DMS153 treated with DMSO at 0.1 percent for 48 hours (cell line): ENCODE data around the gene ITGB1BP1.

ENCODE experiments used
- DNase-seq: peaks from one replicate; lab custom pipeline; 2025; ENCODE audit not compliant: unreplicated experiment; lab: John Stamatoyannopoulos, UW

Gene ITGB1BP1

DNA sequence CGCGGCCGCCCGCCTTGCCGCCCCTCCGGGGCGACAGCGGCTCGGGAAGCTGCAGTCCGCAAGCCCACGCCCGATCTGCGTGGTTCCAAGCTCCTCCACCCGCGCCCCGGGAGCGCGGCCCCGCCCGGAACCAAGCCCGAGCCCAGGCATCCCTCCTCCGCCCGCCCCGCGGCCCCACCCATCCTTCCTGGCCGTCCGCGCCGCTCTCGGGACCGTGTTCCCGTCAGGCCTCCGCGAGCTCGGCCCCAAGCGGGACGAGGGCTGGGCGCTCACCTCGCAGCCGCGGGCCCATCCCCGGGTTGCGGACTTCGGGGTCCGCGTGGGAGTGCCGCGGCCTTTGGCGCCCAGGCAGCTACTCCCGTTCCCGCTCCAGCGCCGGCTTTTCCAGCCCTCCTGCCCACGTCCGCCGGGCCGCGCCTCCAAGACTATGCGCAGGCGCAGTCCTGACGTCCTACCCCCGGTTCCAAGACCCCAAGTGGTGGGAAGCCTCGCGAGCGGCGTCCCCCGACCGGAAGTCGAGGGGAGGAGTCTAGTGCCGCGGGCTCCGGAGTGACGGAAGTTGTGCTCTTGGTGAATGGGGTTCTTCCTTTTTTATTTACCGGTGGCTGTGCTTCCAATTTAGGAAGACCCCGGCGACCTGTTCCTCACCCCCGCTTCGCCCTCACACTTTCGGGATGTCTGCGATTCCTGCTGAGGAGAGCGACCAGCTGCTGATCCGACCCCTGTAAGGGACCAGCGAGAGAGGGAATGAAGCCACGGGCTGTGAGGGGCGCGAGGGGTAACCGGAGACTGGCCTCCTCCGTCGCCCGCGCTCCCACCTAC is at the start of gene ITGB1BP1, which contains the start of gene CPSF3:
Gene ITGB1BP1 (minus strand): TSS at position 429 of the 822 bp plus-strand sequence. CDS start 4,831 bp downstream, outside the sequence.
Gene CPSF3 (plus strand): TSS at position 555 of the 822 bp plus-strand sequence. CDS start 120 bp downstream, at position 675.
- peak; percentile 94 for DNase-seq

GRCh38 chr2:9472511-9472910 is 49.2 kb upstream of the ITGB1BP1 start:
- no peak for DNase-seq

- DNase-seq, result no peak
Measured at GRCh38 chr2:9471206-9471605, 47.9 kb upstream of the ITGB1BP1 start.

GRCh38 chr2:9467687-9468086 is 44.4 kb upstream of the ITGB1BP1 start:
- no peak for DNase-seq

DNA sequence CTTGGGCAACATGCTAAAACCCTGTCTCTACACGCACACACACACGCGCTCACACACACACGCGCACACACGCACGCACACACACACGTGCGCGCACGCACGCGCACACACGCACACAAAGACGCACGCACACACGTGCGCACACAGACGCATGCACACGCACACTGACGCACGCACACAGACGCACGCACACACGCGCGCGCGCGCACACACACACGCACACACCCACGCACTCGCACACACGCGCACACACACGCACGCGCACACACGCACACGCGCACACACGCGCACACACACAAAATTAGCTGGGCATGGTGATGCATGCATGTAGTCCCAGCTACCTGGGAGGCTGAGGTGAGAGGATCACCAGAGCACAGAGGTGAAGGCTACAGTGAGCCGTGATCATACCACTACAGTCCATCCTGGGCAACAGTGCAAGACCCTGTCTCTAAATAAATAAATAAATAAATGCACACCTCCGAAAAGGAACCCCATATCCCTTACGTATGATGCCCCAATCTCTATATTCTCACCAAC is 42.9 kb upstream of the ITGB1BP1 start:
- DNase-seq, result no peak

DNA sequence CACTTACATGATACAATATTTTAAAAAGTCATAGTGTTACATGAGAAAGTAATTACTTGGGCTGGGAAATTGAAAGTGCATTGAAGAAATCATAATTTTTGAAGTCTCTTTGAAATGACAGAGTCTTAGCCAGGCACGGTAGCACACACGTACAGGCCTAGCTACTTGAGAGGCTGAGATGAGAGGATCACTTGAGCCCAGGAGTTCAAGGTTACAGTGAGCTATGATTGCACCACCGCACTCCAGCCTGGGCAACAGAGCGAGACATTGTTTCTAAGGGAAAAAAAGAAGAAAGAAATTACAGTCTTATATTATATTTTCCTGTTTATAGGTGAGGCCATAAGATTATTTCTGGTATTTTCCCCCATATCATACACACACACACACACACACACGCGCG is 41.8 kb upstream of the ITGB1BP1 start:
- DNase-seq, result no peak

GRCh38 chr2:9463698-9464034 is 40.3 kb upstream of the ITGB1BP1 start:
- DNase-seq, result no peak

GRCh38 chr2:9462886-9463697 is 39.8 kb upstream of the ITGB1BP1 start:
- DNase-seq, result peak; percentile 15

GRCh38 chr2:9462313-9462712 is 39.0 kb upstream of the ITGB1BP1 start:
- no peak for DNase-seq

DNA sequence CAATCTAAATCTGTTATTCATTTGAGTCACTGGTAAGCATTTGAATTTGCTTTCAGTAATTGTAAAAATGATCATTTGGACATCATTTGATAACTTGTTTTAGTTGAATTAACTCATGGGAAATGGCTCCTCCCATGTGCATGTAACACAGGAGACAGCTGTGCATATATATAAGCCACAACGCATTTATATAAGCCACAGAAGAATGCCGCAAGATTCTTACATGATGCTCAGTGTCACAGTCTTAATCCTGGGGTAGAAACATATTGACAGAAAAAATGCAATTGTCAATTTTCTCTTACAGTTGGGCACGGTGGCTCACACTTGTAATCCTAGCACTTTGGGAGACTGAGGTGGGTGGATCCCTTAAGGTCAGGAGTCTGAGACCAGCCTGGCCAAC is 37.8 kb upstream of the ITGB1BP1 start:
- DNase-seq, result no peak

DNA sequence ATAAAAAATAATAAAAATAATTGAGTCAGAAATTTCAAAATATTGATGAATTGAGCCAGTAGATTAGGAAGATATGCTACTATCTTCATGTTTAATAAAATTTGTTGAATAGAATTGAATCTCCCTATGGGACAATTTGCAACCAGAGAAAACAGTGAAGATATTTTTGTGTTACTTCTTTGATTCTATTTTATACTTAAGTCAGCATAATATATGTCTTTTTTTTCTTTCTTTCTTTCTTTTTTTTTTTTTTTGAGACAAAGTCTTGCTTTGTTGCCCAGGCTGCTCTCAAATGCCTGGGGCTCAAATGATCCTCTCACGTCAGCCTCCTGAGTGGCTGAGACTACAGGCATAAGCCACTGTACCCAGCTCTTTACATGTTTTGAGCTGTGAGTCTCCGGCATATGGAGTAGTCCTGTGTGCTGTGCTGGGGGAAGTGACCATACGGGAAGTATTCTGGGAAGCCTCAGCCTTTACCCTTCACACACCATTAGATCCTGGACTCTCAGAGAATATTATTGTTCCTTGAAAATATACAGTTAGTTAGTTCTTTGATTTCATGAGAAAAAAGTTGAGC is 37.2 kb upstream of the ITGB1BP1 start:
- DNase-seq, result no peak

GRCh38 chr2:9451231-9451630 is 27.9 kb upstream of the ITGB1BP1 start:
- no peak for DNase-seq

DNA sequence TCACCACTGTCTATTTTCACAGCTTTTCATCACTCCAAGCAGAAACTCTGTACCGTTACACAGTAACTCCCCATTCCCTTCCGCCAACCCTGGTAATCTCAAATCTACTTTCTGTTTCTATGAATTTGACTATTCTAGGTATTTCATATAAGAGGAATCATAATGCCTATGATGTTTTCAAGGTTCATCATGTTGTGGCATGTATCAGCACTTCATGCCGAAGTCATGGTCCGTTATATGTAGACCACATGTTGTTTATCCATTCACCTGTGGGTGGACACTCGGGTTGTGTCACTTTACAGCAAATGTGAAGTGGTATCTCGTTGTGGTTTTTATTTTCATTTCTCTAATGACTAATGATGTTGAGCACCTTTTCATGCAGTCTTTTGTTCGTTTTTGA is 21.8 kb upstream of the ITGB1BP1 start:
- no peak for DNase-seq

- DNase-seq, result no peak
Measured at GRCh38 chr2:9443526-9443925, 20.2 kb upstream of the ITGB1BP1 start.

GRCh38 chr2:9441556-9441955 is 18.2 kb upstream of the ITGB1BP1 start:
- DNase-seq, result no peak

- no peak for DNase-seq
Measured at GRCh38 chr2:9440058-9440727, 16.9 kb upstream of the ITGB1BP1 start.

GRCh38 chr2:9439536-9439935 is 16.2 kb upstream of the ITGB1BP1 start:
- no peak for DNase-seq

DNA sequence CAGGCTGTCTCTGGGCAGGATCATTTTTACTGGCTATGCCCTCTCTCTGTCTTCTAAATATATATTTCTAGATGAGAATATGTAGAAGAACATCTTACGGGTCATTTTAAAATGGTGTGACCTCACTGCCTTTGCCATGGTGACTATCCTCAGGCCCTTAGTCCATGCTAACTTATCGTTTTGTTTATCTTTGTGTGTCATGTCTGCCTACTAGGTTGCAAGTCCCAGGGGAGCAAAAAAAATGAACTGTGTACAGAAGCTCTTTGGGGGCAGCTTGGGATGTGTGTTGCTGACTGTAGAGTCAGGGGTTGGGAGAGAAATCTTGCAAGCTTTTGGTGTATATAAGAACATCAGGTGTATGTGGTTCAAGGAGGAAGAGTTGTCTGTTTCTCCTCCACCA is 11.2 kb upstream of the ITGB1BP1 start:
- DNase-seq, result no peak

DNA sequence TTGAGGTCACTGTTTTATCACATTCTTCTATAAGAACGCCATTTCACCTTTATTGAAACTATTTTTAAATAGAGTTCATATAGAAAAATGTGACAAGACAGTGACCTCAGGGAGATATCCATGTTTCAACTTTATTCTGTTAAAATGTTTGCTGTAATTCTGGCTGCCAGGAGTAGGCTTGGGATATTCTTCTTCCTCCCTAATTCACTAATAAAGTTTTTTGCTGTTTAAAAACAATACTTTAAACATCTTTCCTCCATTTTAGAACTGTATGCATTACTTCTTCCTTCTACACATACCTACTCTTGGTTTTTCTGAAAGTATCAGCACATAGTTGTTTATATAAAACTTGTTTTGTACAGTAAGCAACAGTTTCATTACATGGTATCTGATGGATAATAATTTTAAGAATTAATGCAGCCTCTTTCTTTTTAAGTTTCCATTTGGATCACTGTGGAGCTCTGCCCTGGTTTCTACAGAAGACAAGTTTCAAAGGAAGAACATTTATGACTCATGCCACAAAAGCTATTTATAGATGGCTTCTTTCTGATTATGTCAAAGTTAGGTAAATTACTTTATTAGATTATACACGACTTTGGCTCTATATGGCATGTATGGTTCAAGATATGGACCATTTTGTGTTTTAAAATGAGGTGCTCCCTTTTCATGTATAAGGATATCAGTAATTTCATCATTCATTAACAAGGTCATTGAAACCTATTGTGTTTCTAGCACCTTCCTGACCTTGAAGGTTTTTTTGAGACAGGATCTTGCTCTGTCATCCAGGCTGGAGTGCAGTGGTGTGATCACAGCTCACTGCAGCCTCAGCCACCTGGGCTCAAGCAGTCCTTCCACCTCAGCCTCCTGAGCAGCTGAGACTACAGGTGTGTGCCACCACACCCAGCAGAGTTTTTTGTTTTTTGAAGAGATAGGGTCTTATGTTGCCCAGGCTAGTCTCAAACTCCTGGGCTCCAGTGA is 7.3 kb upstream of the ITGB1BP1 start:
- no peak for DNase-seq
